NCI-H345 treated with DMSO at 0.1 percent for 48 hours (cell line): Measurements from ENCODE around the gene MAGEB3.

Experiments used
- DNase-seq: peaks from one replicate; lab custom pipeline; 2025; ENCODE audit not compliant: unreplicated experiment; lab: John Stamatoyannopoulos, UW

MAGEB3 gene

GRCh38 chrX:30275498-30275897 lies 45.0 kb downstream of the MAGEB3 start:
- DNase-seq = no peak

DNA sequence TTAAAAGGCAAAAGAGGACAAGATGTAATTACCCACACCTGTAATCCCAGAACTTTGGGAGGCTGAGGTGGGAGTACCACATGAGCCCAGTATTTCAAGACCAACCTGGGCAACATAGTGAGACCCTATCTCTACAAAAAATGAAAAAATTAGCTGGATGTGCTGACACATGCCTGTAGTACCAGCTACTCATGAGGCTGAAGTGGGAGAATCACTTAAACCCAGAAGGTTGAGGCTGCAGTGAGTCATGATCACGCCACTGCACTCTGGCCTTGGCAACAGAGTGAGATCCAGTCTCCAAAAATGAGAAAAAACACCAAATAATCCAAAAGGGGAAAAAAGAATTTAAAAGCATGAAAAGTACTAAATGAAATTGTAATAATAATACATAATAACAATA lies 47.9 kb downstream of the MAGEB3 start:
- no peak for DNase-seq

- DNase-seq = no peak
Measured at GRCh38 chrX:30280428-30280827, 50.0 kb downstream of the MAGEB3 start.

DNA sequence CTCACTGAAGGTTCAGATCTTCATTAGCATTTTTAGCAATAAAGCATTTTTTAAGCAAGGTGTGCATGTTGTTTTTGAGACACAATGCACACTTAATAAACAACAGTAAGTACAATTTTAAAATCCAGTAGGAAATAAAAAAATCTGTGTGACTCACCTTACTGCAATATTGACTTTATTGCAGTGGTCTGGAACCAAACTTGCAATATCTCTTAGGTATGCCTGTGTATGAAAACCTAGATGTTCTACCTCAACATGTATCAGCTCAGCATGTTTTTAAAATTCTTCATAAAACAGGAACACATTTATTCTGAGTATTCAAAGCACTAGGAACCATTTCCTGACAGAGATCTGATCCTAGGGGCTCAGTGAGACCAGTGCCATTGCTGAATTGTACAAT lies 52.1 kb downstream of the MAGEB3 start:
- DNase-seq = no peak

- DNase-seq = no peak
Measured at GRCh38 chrX:30283456-30284200, 53.2 kb downstream of the MAGEB3 start.
